Measurements from ENCODE around the gene XAF1.
"Not testable (repeated sequence)": the region's sequence is repeated elsewhere in the genome, so short reads cannot be mapped to it uniquely, and the experiment has no call there.

Gene XAF1

DNA sequence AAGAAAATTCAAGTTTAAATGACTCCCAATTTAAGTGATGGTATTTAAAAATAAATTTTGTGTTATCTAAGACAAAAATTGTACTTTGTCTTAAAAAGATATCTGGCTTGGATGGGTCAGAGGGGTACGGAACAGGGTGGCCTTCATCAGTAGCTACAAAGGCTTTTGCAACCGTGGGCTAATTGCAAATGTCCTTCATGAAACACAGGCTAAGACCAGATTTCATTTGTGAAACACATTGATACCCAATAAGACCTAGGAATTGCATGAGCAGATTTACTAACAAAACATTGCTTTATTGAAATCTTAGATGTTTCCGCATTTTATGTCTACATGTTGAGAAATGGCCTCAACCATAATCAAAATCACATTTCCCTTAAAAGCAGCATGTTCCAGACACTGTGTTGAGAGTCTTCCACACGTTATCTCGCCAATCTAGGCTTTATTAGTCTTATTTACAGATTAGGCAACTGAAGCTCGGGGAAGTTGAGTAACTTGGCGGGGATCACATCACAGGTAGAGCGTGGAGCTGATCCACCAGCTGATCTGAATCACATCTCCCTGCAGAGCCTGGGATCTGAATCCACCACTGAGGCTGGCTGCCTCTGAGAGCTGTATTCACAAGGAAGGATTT lies 42.0 kb downstream of the XAF1 start:
- ATAC-seq (replicated peaks): no peak
- Mint-ChIP-seq H3K36me3 (ENCODE audit: insufficient read depth) (no peaks in the 10 kb centered on the region), H3K27ac (no peak overlapping the region), H3K4me1 (ENCODE audit: low read depth in 2 of 2) (peaks cover 4 to 5% of the 10 kb centered on the region in 2 donors), H3K4me3 (no peak overlapping the region), H3K9me3 (no peaks in the 10 kb centered on the region), H3K27me3 (peaks cover 3 to 49% of the 10 kb centered on the region in 2 donors)
- DNase-seq: no peak

DNA sequence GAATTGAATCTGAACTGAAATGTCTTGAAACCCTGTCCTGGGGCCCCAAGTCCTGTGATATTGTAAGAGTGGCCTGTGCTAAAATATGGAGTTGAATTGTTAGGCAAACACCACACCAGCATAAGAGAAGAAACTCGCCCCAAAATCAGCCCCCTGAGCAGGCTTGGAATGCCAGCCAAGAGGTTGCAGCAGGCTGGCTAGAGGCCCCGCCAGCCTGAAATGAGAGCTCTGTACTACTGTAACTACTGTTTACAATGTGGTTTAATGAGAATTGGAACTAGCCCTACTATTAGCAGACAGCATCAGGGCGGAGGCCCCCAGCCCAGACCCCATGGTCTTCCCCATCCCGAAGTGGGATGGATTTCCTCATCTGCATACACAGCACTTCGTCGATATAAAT lies 43.9 kb downstream of the XAF1 start:
- H3K9me3 Mint-ChIP-seq: no peaks in the 10 kb centered on the region
- peaks cover 0 to 42% of the 10 kb centered on the region in 2 donors for H3K27me3 Mint-ChIP-seq
- H3K27ac Mint-ChIP-seq: no peak overlapping the region
- peaks cover 4 to 5% of the 10 kb centered on the region in 2 donors for H3K4me1 Mint-ChIP-seq (ENCODE audit: low read depth in 2 of 2)
- no peaks in the 10 kb centered on the region for H3K36me3 Mint-ChIP-seq (ENCODE audit: insufficient read depth)
- no peak for DNase-seq
- no peak overlapping the region for H3K4me3 Mint-ChIP-seq
- ATAC-seq (replicated peaks): no peak

DNA sequence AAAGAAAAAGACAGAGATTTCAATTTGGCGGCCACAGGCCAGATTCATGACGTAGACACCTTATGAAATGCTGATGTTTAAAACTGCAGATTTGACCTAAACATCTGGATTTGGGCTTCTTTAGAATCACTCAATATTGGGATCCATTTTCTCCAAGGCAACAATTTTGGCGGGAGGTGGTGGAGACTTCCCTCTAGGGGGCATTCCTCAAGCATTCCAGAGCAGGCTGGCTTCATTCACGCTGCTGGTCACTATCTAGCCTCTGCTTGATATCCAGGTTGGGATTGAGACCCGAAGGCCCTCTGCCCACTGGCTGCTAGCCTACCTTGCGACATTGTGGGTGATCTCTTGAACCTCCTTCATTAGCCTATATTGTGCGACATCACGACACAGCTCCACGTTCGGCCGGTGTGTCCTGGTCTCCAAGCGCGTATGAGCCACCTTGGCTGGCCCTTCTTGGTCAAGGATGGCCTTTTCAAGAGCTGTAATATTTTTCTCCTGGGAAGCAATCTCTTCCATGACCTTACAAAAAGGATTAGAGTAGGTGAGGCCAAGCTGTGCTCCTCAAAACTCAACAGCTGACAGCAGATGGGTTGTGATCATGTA lies 44.7 kb downstream of the XAF1 start:
- Mint-ChIP-seq H3K9me3 (no peaks in the 10 kb centered on the region), H3K36me3 (ENCODE audit: insufficient read depth) (no peaks in the 10 kb centered on the region), H3K27me3 (peaks cover 8 to 45% of the 10 kb centered on the region in 2 donors), H3K4me1 (ENCODE audit: low read depth in 2 of 2) (peaks cover 4 to 5% of the 10 kb centered on the region in 2 donors), H3K4me3 (no peak overlapping the region), H3K27ac (no peak overlapping the region)
- DNase-seq: no peak
- ATAC-seq (replicated peaks): no peak

DNA sequence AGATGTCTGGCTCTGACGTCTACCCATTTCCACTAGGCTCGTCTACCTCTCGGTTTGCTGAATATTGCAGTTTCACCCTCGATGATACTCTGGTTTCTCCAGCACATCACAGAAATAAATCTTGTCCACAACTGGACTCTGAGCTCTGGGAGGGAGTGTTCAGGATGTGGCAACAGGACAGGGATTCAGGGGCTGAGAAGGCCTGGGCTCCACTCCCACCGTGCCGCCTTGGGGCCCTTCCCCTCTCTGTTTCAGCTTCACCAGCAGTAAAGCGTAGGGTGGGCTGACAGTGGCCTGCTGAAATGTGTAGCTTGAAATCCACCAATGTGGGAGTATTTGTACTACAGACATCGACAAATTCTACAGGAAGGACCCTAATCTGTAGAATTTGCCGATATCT lies 55.7 kb downstream of the XAF1 start:
- H3K27ac Mint-ChIP-seq: no peak overlapping the region
- no peaks in the 10 kb centered on the region for H3K9me3 Mint-ChIP-seq
- H3K4me3 Mint-ChIP-seq: no peak overlapping the region
- H3K4me1 Mint-ChIP-seq (ENCODE audit: low read depth in 2 of 2): no peaks in the 10 kb centered on the region
- peaks cover 50 to 82% of the 10 kb centered on the region in 2 donors for H3K27me3 Mint-ChIP-seq
- no peaks in the 10 kb centered on the region for H3K36me3 Mint-ChIP-seq (ENCODE audit: insufficient read depth)
- DNase-seq (no peak), ATAC-seq (replicated peaks) (no peak)

DNA sequence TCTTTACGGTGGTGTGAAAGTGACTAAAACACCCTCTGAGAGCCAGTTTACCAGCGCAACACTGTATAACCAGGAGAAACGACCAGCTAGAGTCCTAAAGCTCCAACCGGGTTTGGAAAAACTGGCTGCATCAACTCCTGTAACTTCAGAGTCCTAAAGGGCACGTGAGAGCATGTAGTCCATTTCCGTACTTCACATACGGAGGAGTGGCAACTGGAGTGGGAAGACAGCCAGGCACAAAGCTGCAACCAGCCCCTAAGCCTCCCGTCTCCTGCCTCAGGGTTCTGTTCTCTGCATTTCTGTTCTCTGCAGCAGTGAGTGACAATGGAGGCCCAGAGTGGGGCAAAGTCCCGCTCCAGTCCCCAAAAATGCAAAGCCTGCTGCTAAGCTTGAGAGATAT lies 56.4 kb downstream of the XAF1 start:
- Mint-ChIP-seq H3K36me3 (ENCODE audit: insufficient read depth) (no peaks in the 10 kb centered on the region), H3K4me1 (ENCODE audit: low read depth in 2 of 2) (no peaks in the 10 kb centered on the region), H3K27me3 (peaks cover 50 to 84% of the 10 kb centered on the region in 2 donors), H3K4me3 (no peak overlapping the region), H3K9me3 (no peaks in the 10 kb centered on the region), H3K27ac (no peak overlapping the region)
- no peak for ATAC-seq (replicated peaks)
- no peak for DNase-seq

DNA sequence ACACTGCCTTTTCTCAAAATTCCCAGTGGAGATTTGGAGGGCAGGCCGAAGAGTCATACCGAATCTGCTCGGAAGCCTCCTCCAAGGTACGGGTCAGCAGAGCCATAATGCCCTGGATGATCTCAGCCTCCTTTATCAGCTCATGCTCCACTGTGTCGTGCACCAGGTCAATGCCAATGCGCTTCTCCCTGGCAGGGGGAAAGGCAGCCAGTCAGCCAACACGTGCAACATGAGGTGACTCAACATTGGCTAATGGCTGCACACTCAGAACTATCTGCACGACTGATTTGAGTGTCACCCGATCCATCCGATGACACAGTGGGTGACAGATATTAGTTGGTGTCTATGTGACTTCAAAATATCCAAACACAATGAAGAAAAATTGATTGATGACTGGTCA lies 59.9 kb downstream of the XAF1 start:
- H3K27me3 Mint-ChIP-seq: peaks cover 44 to 76% of the 10 kb centered on the region in 2 donors
- H3K4me1 Mint-ChIP-seq (ENCODE audit: low read depth in 2 of 2): no peaks in the 10 kb centered on the region
- ATAC-seq (replicated peaks) (no peak), DNase-seq (no peak)
- H3K9me3 Mint-ChIP-seq: no peaks in the 10 kb centered on the region
- no peaks in the 10 kb centered on the region for H3K36me3 Mint-ChIP-seq (ENCODE audit: insufficient read depth)
- H3K27ac Mint-ChIP-seq: no peak overlapping the region
- no peak overlapping the region for H3K4me3 Mint-ChIP-seq

DNA sequence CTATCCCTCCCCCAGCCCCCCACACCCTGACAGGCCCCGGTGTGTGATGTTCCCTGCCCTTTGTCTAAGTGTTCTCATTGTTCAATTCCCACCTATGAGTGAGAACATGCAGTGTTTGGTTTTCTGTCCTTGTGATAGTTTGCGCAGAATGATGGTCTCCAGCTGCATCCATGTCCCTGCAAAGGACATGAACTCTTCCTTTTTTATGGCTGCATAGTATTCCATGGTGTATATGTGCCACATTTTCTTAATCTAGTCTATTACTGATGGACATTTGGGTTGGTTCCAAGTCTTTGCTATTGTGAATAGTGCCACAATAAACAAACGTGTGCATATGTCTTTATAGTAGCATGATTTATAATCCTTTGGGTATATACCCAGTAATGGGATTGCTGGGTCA lies 60.5 kb downstream of the XAF1 start:
- peaks cover 40 to 70% of the 10 kb centered on the region in 2 donors for H3K27me3 Mint-ChIP-seq
- not testable (repeated sequence) for H3K4me3 Mint-ChIP-seq; H3K36me3 Mint-ChIP-seq (ENCODE audit: insufficient read depth); H3K4me1 Mint-ChIP-seq (ENCODE audit: low read depth in 2 of 2); ATAC-seq (replicated peaks); H3K9me3 Mint-ChIP-seq; H3K27ac Mint-ChIP-seq; DNase-seq

DNA sequence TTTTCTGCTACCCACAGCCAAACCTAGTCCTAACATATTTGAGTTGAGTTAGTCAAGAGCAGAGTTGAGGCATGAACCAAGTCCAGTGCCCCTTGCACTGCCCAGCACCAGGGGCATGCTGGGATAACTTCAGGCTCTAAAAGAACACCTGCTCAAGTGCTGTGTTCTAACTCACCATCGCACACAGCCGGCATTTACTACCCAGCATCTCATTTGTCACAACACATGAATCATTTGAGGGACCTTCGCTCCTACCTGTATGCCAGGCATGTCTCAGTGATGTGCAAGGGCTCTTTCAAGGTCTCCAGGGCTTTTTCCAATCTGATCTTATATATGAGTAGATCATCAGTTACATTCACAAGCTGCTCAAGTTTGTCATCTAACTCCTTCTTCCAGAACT lies 63.1 kb downstream of the XAF1 start:
- DNase-seq (no peak), ATAC-seq (replicated peaks) (no peak)
- Mint-ChIP-seq H3K4me1 (ENCODE audit: low read depth in 2 of 2) (no peaks in the 10 kb centered on the region), H3K27ac (no peak overlapping the region), H3K36me3 (ENCODE audit: insufficient read depth) (no peaks in the 10 kb centered on the region), H3K4me3 (no peak overlapping the region), H3K9me3 (no peaks in the 10 kb centered on the region), H3K27me3 (peaks cover 23 to 50% of the 10 kb centered on the region in 2 donors)

DNA sequence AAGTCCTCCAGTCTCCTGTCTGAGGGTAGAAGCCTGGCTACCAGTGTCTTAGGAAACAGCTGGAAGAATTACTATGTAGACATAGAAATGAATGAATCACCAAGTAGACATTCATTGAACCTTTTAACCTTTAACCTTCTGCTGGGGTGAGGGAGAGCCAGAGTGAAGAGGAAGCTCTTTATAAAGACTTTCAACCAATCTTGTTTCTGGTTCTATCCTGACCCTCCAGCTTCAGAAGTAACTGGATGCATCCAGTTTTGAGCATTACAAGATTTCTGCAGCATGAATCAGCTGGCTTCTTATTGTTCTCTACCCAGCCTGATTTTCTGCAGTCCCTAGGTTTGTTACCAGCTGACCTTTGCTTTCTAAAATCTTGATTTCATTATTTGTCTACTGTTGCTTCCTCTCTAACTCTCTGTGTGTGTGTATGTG lies 67.2 kb downstream of the XAF1 start:
- H3K9me3 Mint-ChIP-seq: no peaks in the 10 kb centered on the region
- ATAC-seq (replicated peaks): no peak
- no peak overlapping the region for H3K4me3 Mint-ChIP-seq
- H3K27me3 Mint-ChIP-seq: peaks cover 29 to 30% of the 10 kb centered on the region in 2 donors
- H3K36me3 Mint-ChIP-seq (ENCODE audit: insufficient read depth): no peaks in the 10 kb centered on the region
- H3K4me1 Mint-ChIP-seq (ENCODE audit: low read depth in 2 of 2): no peaks in the 10 kb centered on the region
- H3K27ac Mint-ChIP-seq: no peak overlapping the region
- no peak for DNase-seq

Data from effector memory CD8-positive, alpha-beta T cell (primary cell).